Sciatic nerve (tissue), 2 donors: ENCODE data around the gene VEZF1. TPM values are rescaled to one million over a fixed set of nuclear protein-coding genes. Genes with fewer than 3 reads are reported as not detected.

Source experiments
- ATAC-seq: fragments of 200-7000 bp; cut with Tn5 transposase; one replicate; pipeline ENCODE4 v1.9.1; 2020; ENCODE audit warnings: mild to moderate bottlenecking, moderate library complexity
- DNase-seq: peaks from one replicate; pipeline ENCODE4 v3.0.0-alpha.2; 2020; ENCODE audit warnings: low spot score
- intact Hi-C: fragments of 100-400 bp; cut with DNase I; formaldehyde crosslinking; loops from one replicate; pipeline ENCODE4 v1.14.2; 2022
- total RNA-seq: library from RNA; stranded (reverse); fragmentation: NEBNext Ultra II Directional; extraction: Animal tissue kit (Norgen Biotek cat#: 25700); gene quantifications from one replicate; pipeline ENCODE4 v1.2.1, GENCODE V29; 2021
- donor health status: DM: no; HTN: no; CAD: no.
- donor health status: DM: no; HTN: no; CAD: no.

Gene VEZF1
- total RNA-seq, 1 donor from 2014 or later: 73.8 TPM

- ATAC-seq (peak; percentile 43), DNase-seq (no peak)
- intact Hi-C loops: no loop called here
Observed at GRCh38 chr17:57941384-57942370, 46.4 kb downstream of the VEZF1 start.

DNA sequence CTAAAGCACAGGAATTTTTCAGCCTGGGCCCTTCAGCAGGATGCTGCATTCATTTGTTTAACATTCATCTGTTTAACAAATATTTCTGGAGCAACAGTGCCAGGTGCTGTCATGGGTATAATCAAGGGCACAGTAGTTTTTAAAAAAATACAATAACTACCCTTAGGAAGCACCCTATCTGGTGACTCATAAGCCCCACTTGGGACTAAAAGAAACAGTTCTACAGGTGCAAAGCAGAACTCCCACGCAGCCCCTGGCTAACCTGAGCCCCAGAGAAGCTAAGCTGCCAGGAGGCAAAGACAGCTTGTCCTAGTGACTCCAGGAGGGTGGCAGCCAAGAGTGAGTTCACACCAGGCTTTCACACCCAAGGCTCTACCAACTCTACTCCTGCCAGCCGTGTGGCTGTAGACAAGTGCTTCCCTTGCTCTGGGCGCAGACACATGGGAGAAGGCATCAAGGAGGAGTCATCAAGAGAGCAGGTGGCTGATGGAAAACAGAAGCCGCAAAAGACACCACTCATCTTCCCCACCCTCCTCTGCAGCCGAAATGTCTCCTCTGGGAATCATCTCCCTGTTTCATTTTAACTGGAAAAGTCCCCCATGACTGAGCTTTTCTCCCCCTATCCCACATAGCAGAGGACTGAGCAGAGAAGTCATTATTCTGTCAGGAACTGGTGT, 47.3 kb downstream of the VEZF1 start:
- no peak for DNase-seq
- intact Hi-C loops: no loop called here
- no peak for ATAC-seq

DNA sequence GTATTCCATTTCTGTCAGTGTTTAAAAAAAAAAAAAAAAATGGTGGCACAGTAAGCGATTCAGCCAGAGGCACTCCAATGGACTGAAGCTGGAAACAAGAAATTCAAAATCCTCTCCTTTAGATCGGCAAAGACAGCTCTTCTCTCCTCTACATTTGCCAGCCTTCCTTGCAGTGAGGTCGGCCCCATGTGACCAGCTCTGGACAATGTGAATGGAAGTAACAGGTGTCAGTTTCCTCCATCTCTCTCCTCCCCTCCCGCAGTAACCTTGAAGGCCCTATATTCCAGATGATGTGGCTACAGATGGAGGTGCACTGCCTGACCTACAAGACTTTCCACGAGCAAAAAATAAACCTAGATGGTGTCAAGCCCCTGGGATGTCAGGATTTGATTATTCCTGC, 47.8 kb downstream of the VEZF1 start:
- intact Hi-C loops: no loop called here
- DNase-seq (no peak), ATAC-seq (no peak)

DNA sequence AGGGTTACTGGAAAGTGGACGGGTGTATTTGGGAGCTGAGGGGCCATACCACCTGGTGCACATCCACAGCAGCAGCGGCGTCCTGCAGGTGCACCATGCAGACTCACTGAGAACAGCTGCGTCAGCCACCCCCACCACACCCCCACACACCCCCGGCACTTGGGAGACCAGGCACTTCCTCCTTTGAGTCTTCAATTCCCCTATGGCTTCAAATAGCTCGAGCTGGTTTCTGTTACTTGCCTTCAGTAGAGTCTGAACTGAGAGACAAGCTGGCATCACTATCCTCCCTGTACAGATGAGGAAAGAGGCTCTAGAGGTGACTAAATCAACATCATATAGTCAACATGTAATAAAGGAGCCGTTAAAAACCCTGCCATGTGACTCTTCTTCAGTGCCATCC, 48.3 kb downstream of the VEZF1 start:
- intact Hi-C loops: no loop called here
- ATAC-seq (no peak), DNase-seq (no peak)

DNA sequence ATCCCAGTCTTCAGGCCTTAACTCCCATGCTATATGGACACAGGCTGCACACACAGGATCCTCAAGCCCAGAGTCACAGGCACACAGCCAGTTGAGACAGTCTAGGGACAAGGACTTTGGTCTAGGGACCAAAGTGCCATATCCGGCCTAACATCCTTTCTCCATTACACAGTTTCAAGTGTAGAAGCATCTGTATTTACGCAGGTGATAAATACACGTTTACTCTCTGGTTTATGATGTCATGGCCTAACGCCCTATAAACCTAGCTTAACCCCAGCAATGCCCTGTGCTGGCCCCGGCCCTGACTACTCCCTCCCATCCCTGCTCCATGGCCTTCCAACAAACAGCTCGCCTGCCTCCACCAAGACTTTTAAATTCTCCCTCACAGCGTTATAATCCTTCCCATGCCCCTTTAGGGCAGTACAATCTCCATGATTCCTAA, 50.0 kb downstream of the VEZF1 start:
- intact Hi-C loops: no loop called here
- DNase-seq (no peak), ATAC-seq (no peak)

- intact Hi-C loops: no loop called here
- no peak for DNase-seq
- ATAC-seq: no peak
Observed at GRCh38 chr17:57937492-57937891, 50.6 kb downstream of the VEZF1 start.

DNA sequence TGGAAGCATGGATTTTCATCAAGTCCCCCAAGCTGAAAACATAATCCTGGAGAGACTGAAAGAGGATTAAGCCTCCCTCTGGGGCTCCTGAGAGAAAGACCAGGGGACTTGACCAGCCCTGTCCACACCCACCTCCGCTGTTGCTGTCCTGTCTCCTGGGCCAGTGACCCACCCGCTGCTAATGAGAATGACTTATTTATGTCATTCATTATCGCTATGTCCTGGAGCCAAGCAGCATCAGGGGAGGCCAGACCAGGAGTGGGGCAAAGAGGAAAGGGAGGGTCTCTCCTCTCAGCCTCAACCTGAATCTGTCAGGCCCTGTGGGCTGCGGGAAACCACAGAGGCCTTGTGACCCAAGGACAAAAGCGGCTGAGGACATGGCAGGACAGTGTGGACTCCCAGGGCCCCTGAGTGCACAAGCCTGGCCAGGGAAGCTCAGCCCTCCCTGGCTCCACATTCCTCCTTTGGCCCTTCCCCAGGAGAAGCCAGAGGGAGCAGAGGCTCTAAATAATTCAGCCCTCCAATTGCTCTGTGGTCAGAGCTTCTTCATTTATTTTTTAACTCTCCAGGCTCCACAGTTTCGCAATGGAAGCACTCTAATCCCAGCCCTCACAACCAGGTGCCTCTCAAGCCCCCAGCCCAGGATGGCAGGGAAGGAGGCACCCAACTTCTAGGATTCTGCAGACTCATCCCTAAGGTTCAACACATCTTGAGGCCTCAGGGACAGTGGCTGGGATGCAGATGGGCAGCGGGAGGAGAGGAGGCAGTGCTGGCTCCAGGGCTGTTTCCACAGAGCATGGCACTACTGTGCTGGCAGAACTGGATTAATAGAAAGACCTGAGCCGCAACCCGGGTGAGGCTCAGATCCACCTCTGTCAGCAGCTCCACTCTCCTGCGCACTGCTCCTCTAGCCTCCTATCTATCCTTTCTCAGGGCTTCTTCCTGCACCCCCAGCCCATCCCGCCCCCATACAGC, 51.9 kb downstream of the VEZF1 start:
- ATAC-seq (peak; percentile 89), DNase-seq (peak; percentile 75)
- intact Hi-C loops: no loop called here

DNA sequence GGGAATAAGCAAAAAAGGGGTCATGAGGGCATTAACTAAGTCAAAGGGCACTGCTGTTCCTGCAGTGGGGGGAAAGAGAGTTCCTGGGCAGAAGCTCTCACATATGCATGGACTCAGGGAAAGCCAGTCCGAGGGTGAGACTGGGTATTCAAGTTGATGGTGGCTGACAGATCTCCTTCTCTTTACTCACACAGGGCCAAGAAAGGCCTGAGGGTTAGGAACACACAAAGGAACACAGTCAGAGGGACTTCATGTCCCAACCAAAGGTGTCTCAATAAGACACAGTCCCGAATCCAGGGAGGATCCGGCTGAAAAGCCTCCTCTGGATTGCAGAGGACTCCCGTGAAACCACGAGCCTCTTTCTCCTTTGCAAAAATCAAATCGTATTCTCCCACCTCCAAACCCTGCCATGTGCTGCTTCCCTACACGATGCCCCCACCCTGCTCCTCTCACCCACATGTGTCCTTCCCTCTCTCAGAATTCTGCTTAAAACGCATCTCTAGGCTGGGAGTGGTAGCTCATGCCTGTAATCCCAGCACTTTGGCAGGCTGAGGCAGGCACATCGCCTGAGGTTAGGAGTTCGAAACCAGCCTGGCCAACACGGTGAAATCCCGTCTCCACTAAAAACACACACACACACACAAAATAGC, 56.4 kb downstream of the VEZF1 start:
- intact Hi-C loops: no loop called here
- ATAC-seq (no peak), DNase-seq (no peak)

DNA sequence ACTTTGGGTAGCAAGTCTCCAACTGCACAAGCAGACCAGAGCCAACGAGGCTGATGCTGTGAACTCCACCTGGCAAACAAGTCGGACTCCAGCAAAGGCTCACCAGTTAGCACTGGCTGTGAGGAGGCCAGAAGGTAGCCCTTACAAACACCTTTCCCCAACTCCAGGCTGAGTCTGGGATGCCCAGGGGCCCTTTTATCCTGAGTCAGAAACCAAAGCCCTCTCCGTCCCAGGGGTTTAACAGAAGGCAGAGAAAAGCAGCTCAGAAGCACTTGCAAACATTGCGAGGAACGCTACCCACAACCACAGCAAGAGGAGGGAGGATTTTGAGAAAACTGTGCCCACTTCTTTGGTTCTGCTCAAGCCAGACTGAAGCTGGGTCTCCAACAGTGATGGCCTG, 57.8 kb downstream of the VEZF1 start:
- ATAC-seq (no peak), DNase-seq (no peak)
- intact Hi-C loops: no loop called here

DNA sequence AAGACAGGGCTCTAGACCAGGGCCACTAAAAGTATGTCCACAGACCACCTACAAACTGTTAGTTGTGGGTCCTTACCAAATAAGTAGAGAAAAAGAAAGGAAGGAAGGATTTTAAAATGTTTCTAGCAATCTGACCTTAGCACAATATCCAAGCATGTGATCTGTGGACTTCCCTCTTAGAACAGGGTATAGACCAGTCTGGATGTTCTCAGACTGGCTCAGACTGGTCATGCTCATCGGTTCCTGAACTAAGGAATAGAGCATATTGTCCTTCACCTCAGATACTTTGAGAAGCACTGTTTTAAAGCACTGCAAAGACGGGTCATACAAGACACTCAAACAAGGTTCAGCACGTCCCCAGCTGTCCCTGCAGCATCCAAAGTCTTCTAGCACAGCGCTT, 58.7 kb downstream of the VEZF1 start:
- DNase-seq (no peak), ATAC-seq (peak; percentile 44)
- intact Hi-C loops: no loop called here

DNA sequence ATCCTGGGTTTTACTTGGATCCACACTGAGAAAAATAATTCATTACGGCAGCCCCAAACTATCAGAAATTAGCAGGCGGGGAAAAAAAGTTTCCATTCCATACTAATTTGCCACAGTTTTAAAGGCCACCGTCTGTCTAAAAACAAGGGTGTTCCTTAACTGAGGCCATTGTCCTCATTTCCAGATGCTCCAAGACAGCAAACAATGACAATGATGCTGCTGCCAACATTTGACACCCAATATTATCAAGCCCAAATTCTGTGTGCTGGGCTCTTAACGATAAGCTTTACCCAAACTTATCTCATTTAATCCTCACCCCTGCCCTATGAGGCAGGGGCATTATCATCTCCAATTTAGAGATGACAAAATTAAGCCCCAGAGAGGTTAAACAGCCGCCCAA, 59.1 kb downstream of the VEZF1 start:
- intact Hi-C loops: no loop called here
- no peak for ATAC-seq
- DNase-seq: no peak

- DNase-seq: no peak
- peak; percentile 94 for ATAC-seq
- intact Hi-C loops: no loop called here
Observed at GRCh38 chr17:57927048-57927723, 60.9 kb downstream of the VEZF1 start.

DNA sequence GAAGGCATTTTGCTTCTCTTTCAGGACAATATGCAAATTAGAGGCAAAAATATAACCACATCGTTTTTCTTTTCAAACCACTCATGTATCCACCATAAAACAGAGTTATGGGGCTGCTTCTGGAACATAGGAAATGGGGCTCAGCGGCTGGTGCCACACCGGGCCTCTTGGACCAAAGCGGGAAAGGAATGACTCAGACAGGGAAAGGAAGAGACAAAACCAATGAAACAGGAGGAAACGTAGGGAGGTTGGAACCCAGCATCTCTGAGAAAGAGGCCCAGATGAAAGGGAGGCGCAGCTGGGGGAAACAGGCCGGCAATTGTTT, 61.4 kb downstream of the VEZF1 start:
- DNase-seq (no peak), ATAC-seq (no peak)
- intact Hi-C loops: no loop called here

DNA sequence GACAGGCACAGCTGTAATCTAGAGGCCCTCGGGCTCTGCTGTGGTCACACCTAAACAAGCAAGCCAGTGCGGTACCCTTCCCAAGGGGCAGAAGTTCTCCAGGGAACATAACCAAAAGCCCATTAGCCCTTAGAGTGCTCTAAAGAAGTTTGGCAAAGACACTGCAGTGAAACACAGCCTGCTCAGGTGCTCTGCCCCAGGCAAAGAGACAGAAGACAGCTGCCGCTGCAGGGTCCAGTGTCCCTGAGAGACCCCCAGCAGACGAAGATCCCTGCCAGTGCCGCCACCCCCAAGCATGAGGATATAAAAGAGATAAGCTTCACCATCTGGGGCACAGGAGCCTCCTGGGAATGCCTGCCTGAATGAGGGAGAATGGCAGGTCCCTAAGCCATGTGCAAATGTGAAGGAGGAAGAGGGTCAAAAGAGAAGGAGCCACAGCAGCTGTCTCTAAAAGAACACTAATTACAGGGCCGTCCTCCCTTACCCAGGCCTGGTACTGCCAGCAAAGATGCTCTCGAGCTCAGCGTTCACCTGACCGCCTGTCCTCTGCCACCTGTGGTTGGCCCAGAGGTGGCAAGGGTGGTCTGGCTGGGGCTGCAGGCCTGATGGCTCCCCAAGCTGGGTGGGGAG, 62.6 kb downstream of the VEZF1 start:
- no peak for ATAC-seq
- no peak for DNase-seq
- intact Hi-C loops: no loop called here

- intact Hi-C loops: no loop called here
- no peak for DNase-seq
- ATAC-seq: no peak
Observed at GRCh38 chr17:57924677-57925076, 63.4 kb downstream of the VEZF1 start.
